Endothelial cell of umbilical vein (primary cell): Measurements from ENCODE around the gene SSPN.

ENCODE experiments used
- CTCF ChIP-seq, 2 donors: IDR thresholded peaks; 1 replicate in 1 of 2; 2 replicates in 1 of 2; pipeline ENCODE4 v1.5.1; 2011; ENCODE audit warnings: low read length in 2 of 2, mild to moderate bottlenecking in 2 of 2, moderate library complexity in 2 of 2, control low read depth in 1 of 2, inconsistent platforms in 1 of 2, low read depth in 1 of 2; ENCODE audit not compliant: insufficient read depth in 1 of 2; ENCODE audit errors: extremely low read depth in 1 of 2
- POLR2A ChIP-seq: IDR thresholded peaks from 2 replicates; pipeline ENCODE4 v1.6.1; 2012; ENCODE audit warnings: low read depth, mild to moderate bottlenecking, control low read depth, low read length

GRCh38 chr12:26149968-26150500, 45.3 kb upstream of the SSPN start:
- TF ChIP-seq CTCF (IDR thresholded peaks at IDR 0.05; ENCODE audit: extremely low read depth in 1 of 2, insufficient read depth in 1 of 2, low read depth in 1 of 2, low read length in 2 of 2) = no peak
- TF ChIP-seq POLR2A = no peak
